ENCODE measurements around the gene INSC.

GRCh38 chr11:15159085-15159484, 44.4 kb downstream of the INSC start:
- TF ChIP-seq TAF1 (IDR thresholded peaks at IDR 0.05; ENCODE audit: borderline replicate concordance, low read depth, low read length) (no peak), POLR2A (IDR thresholded peaks at IDR 0.05; ENCODE audit: low read depth, low read length) (no peak), POLR2AphosphoS5 (IDR thresholded peaks at IDR 0.05; ENCODE audit: low read depth, low read length) (no peak)
